Measurements from ENCODE around the gene GPRIN3. TPM values are rescaled to one million over a fixed set of nuclear protein-coding genes. Genes with fewer than 3 reads are reported as not detected.

GPRIN3 gene
- total and polyA plus RNA-seq, 2 donors (not counting 3 experiments of a cell fraction or from before 2014, with no cell fraction given), result 0.17 to 2.2 TPM

DNA sequence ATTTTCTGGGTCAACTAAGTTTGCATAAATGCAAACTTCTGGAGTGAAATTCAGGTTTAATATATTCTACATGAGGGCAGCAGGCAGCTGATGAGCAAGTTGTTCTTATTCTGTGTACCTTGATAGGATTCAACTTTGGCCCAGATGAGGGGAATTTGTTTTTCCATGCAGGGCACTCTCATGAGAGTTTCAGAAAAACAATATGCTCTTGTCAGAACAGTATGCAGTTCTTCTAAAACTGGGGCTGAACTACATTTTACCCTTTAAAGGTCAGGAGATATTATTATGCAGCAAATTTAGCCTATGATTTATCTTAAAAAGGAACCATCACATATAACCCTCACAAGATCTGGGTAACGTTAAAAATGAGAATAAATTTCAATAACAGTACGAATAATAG, 19.2 kb downstream of the GPRIN3 start:
- no TSS peak for BruUV-seq (replicated peaks)
- CTCF ChIA-PET, result no interaction called here
- H3K27ac ChIP-seq (ENCODE audit: insufficient read depth, low read depth, low read length), result no peak overlapping the region
- H2AFZ ChIP-seq (ENCODE audit: low read depth, low read length), result no peak overlapping the region
- H3K9ac ChIP-seq (replicated peaks; ENCODE audit: extremely low read depth, insufficient read depth, low read length), result no peak overlapping the region
- no peaks in the 10 kb centered on the region for H3K36me3 ChIP-seq (ENCODE audit: control insufficient read depth in 2 of 2, extremely low read depth in 1 of 2, insufficient read depth in 2 of 2, low read length in 2 of 2)
- POLR2A ChIA-PET, result no interaction called here
- H3K9me1 ChIP-seq (replicated peaks; ENCODE audit: control insufficient read depth, extremely low read depth, insufficient read depth, low read length), result no peaks in the 10 kb centered on the region
- intact Hi-C loops (cut with micrococcal nuclease) (no loop called here), dilution Hi-C loops (cut with MboI; ENCODE audit: extremely low pct_ligation_motif_present, low sequenced_read_pairs) (no loop called here)
- TF ChIP-seq FOS (IDR thresholded peaks at IDR 0.05; ENCODE audit: borderline replicate concordance, insufficient read depth, low read length) (no peak), POLR2A (IDR thresholded peaks at IDR 0.05; ENCODE audit: low read depth, low read length) (no peak), POLR2AphosphoS5 (IDR thresholded peaks at IDR 0.05; ENCODE audit: insufficient read depth, low read depth, low read length) (no peak), JUN (IDR thresholded peaks at IDR 0.05; ENCODE audit: borderline replicate concordance, insufficient read depth, insufficient read length, low read depth) (no peak)
- H3K9me3 ChIP-seq (replicated peaks; ENCODE audit: control insufficient read depth, insufficient read depth, low read length), result no peaks in the 10 kb centered on the region
- no peak for DNase-seq (ENCODE audit: low read depth, low spot score)
- H3K4me1 ChIP-seq (ENCODE audit: control insufficient read depth, extremely low read depth, insufficient read depth, low read length), result no peaks in the 10 kb centered on the region
- H3K4me3 ChIP-seq (replicated peaks in 1 of 3; ENCODE audit: insufficient read depth in 1 of 3, low read depth in 1 of 3, low read length in 3 of 3), result no peak overlapping the region
- no peaks in the 10 kb centered on the region for H3K79me2 ChIP-seq (ENCODE audit: control insufficient read depth, insufficient read depth, low read length)
- H3K27me3 ChIP-seq (ENCODE audit: control insufficient read depth in 2 of 2, insufficient read depth in 2 of 2, low read length in 2 of 2), result peaks cover 3 to 11% of the 10 kb centered on the region in 2 experiments
- no peaks in the 10 kb centered on the region for H4K20me1 ChIP-seq (replicated peaks; ENCODE audit: control insufficient read depth, extremely low read depth, insufficient read depth, low read length)
- no peak overlapping the region for H3K4me2 ChIP-seq (ENCODE audit: insufficient read depth, low read length)
- no peak for FAIRE-seq

DNA sequence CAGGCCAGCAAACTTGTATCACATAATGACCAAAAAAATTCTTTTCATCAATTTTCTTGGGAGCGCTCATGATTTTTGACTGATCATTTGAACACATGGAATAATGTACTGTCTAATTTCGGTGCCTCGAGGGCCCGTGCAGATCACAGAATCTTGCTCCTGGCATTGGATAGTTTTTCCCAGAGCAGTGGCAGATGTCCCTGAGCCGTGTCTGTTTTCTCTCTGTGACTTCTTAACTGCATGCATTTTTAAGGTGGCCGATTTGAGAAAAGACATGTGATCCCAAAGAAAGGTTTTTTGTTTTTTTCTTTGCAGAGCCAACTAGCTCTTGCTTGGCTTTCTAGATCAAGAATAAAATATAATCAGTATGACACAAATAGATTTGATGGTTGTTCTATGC, 19.7 kb downstream of the GPRIN3 start:
- dilution Hi-C loops (cut with MboI; ENCODE audit: extremely low pct_ligation_motif_present, low sequenced_read_pairs), result no loop called here
- H3K4me1 ChIP-seq (ENCODE audit: control insufficient read depth, extremely low read depth, insufficient read depth, low read length), result no peaks in the 10 kb centered on the region
- BruUV-seq (replicated peaks), result no TSS peak
- H3K27me3 ChIP-seq (ENCODE audit: control insufficient read depth in 2 of 2, insufficient read depth in 2 of 2, low read length in 2 of 2), result peaks cover 3 to 11% of the 10 kb centered on the region in 2 experiments
- H3K27ac ChIP-seq (ENCODE audit: insufficient read depth, low read depth, low read length), result no peak overlapping the region
- no peak overlapping the region for H3K9ac ChIP-seq (replicated peaks; ENCODE audit: extremely low read depth, insufficient read depth, low read length)
- no peaks in the 10 kb centered on the region for H3K79me2 ChIP-seq (ENCODE audit: control insufficient read depth, insufficient read depth, low read length)
- no peaks in the 10 kb centered on the region for H3K36me3 ChIP-seq (ENCODE audit: control insufficient read depth in 2 of 2, extremely low read depth in 1 of 2, insufficient read depth in 2 of 2, low read length in 2 of 2)
- CTCF ChIA-PET, result interaction anchor here (0.9 kb wide), 1 partner anchor 36 kb away, joined by 3 read pairs; no protein-coding TSS in a partner anchor
- no peak overlapping the region for H3K4me2 ChIP-seq (ENCODE audit: insufficient read depth, low read length)
- FAIRE-seq (no peak), DNase-seq (ENCODE audit: low read depth, low spot score) (no peak)
- H2AFZ ChIP-seq (ENCODE audit: low read depth, low read length), result no peak overlapping the region
- H3K4me3 ChIP-seq (replicated peaks in 1 of 3; ENCODE audit: insufficient read depth in 1 of 3, low read depth in 1 of 3, low read length in 3 of 3), result no peak overlapping the region
- no peaks in the 10 kb centered on the region for H3K9me1 ChIP-seq (replicated peaks; ENCODE audit: control insufficient read depth, extremely low read depth, insufficient read depth, low read length)
- H3K9me3 ChIP-seq (replicated peaks; ENCODE audit: control insufficient read depth, insufficient read depth, low read length), result no peaks in the 10 kb centered on the region
- intact Hi-C loops (cut with micrococcal nuclease), result no loop called here
- POLR2A ChIA-PET, result no interaction called here
- H4K20me1 ChIP-seq (replicated peaks; ENCODE audit: control insufficient read depth, extremely low read depth, insufficient read depth, low read length), result no peaks in the 10 kb centered on the region
- no peak for TF ChIP-seq EZH2 (IDR thresholded peaks at IDR 0.05; ENCODE audit: borderline replicate concordance, low read depth, low read length, severe bottlenecking)
